ENCODE measurements around the gene PEX14.

The PEX14 gene

DNA sequence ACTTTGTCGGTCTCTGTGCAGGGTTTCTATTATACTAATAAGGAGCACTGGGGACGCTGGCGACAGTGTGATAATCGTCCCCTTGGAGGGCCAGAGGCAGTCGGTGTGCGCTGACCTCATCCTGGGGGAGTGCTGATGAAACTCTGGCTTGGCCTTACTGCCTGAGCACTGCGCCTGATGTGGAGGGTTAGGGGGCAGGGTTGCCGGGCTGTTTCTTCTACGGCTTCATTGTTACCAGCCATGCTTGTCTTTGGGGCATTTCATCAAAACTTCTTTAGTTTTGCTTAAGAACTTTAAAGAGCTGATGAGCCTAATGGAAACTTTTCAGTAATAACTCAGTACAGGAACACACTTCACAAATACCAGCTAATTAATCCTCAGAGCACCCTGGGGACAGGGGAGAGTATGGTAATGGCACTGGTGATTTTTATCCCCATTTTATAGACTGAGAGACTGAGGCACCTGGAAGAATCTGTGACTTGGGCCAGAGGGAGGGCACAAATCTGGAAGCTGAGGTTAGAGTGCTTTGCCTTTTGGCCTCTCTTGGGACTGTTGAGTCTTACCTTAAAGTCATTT is 81.8 kb downstream of the PEX14 start:
- TF ChIP-seq, protein P1, sequence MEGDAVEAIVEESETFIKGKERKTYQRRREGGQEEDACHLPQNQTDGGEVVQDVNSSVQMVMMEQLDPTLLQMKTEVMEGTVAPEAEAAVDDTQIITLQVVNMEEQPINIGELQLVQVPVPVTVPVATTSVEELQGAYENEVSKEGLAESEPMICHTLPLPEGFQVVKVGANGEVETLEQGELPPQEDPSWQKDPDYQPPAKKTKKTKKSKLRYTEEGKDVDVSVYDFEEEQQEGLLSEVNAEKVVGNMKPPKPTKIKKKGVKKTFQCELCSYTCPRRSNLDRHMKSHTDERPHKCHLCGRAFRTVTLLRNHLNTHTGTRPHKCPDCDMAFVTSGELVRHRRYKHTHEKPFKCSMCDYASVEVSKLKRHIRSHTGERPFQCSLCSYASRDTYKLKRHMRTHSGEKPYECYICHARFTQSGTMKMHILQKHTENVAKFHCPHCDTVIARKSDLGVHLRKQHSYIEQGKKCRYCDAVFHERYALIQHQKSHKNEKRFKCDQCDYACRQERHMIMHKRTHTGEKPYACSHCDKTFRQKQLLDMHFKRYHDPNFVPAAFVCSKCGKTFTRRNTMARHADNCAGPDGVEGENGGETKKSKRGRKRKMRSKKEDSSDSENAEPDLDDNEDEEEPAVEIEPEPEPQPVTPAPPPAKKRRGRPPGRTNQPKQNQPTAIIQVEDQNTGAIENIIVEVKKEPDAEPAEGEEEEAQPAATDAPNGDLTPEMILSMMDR (IDR thresholded peaks at IDR 0.05; ENCODE audit: low read depth, low read length, missing control alignments), result no peak
- DNase-seq (ENCODE audit: extremely low read depth, low read depth), result no peak

DNA sequence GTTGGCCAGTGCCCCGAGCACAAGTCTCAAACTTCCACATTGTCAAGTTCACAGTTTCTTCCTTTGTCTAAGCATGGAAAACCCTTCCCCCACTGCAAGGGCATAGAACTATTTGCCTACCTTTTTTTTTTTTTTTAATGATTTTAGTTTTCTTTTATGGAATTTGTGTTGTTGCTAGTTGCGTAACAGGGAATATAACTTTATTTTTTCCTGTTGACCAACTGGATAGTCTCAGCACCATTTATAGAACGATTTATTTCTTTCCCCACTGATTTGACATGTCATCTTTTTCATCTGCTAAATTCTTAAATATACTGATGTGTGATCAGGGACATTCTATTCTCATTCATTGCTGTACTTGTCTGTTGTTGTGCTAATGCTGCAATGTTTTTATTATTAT is 83.0 kb downstream of the PEX14 start:
- TF ChIP-seq, protein P1 (IDR thresholded peaks at IDR 0.05; ENCODE audit: low read depth, low read length, missing control alignments), result no peak
- DNase-seq (ENCODE audit: extremely low read depth, low read depth), result no peak
- H3K4me3 ChIP-seq (replicated peaks; ENCODE audit: low read depth, low read length), result no peak overlapping the region

More for the DNA sequence above, 81.8 kb downstream of the PEX14 start:
- no peak overlapping the region for H3K4me3 ChIP-seq (replicated peaks; ENCODE audit: low read depth, low read length)

DNA sequence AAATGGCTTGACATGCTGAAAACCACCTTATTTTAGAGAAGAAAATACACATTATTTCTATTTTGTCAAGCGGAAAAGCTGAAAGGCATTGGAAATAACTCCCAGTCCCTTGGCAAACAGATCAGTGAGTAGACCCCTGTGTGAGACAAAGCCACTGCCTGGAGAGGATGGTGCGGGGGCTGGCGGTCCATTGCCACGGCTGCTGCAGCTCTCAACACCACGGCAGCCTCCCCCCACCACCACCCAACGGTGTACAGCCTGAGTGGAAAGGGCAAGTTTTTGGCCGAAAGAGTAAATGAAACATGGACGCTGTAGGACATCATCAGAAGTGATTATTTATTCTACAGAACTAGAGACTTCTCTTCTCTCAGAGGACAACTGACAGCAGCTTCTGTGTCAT is 84.6 kb downstream of the PEX14 start:
- TF ChIP-seq, protein P1 (IDR thresholded peaks at IDR 0.05; ENCODE audit: low read depth, low read length, missing control alignments), result no peak
- no peak for DNase-seq (ENCODE audit: extremely low read depth, low read depth)
- no peak overlapping the region for H3K4me3 ChIP-seq (replicated peaks; ENCODE audit: low read depth, low read length)

DNA sequence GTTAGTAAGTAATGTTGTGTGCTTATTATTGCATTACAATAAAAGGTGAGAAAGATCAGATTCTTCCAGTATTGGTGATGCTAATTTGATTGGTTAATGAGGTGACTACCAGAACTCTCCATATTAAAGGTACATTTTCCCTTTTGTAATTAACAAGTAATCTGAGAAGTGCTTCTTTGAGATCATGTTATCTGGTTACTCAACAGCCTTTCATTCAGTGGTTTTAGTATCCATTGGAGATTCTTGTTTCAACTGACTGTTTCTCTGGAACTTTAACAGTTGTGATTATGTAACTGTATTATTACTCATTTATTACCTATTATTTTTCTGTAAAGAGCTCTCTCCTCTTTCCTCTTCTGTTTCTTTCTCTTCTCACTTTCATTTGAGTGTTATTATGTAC is 86.7 kb downstream of the PEX14 start:
- no peak for DNase-seq (ENCODE audit: extremely low read depth, low read depth)
- no peak overlapping the region for H3K4me3 ChIP-seq (replicated peaks; ENCODE audit: low read depth, low read length)
- TF ChIP-seq, protein P1 (IDR thresholded peaks at IDR 0.05; ENCODE audit: low read depth, low read length, missing control alignments), result no peak

DNA sequence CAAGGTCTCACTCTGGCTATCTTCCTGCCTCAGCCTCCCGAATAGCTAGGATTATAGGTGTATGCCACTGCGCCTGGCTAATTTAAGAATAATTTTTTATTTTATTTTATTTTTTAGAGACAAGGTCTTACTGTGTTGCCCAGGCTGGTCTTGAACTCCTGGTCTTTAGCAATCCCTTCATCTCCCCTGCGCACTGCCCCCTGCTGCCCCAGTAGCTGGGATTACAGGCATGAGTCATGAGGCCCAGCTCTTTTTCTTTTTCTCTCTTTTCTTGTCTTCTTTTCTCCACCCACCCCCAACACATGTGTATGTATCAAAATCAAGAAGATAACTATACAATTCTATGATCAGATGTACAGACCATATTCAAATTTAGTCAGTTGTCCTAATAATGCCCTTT is 87.2 kb downstream of the PEX14 start:
- no peak for DNase-seq (ENCODE audit: extremely low read depth, low read depth)
- H3K4me3 ChIP-seq (replicated peaks; ENCODE audit: low read depth, low read length), result no peak overlapping the region
- TF ChIP-seq, protein P1 (IDR thresholded peaks at IDR 0.05; ENCODE audit: low read depth, low read length, missing control alignments), result peak; percentile 40

DNA sequence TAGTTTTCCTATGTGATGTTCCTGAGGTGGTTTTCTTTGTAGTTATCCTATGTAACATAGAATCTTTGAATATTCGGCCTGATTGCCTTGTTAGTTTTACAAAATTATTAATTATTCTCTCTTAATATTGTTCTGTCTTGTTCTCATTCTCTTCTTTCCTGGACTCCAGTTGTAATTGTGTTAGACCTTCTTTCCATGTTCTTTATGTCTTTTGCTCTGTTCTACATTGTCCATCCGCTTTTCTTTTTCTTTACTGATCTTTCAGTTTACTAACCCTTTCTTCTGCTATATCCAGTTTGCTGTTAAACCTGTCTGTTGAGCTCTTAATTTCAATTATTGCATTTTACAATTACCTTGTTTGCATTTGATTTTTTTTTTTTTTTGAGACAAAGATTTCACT is 89.3 kb downstream of the PEX14 start:
- no peak for DNase-seq (ENCODE audit: extremely low read depth, low read depth)
- TF ChIP-seq, protein P1 (IDR thresholded peaks at IDR 0.05; ENCODE audit: low read depth, low read length, missing control alignments), result no peak
- H3K4me3 ChIP-seq (replicated peaks; ENCODE audit: low read depth, low read length), result no peak overlapping the region

DNA sequence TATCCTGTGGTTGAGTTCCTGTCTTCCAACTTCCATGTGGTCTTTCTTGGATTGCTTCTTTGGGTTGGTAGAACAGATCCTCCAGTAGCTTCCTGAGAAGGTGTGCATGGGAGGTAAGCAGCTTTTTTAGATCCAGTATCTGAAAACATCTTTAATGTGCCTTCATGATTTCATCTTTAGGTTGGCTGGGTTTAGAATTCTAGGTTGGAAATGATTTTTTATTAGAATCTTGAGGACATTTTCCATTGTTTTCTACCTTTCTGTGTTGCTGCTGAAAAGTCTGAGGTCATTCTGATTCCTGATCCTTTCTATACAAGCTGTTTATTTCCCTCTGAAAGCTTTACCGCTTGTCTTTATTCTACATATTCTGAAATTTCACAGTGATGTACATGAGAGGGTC is 94.8 kb downstream of the PEX14 start:
- no peak overlapping the region for H3K4me3 ChIP-seq (replicated peaks; ENCODE audit: low read depth, low read length)
- DNase-seq (ENCODE audit: extremely low read depth, low read depth), result no peak
- TF ChIP-seq, protein P1 (IDR thresholded peaks at IDR 0.05; ENCODE audit: low read depth, low read length, missing control alignments), result no peak
